ENCODE measurements around the gene ATP6V0B. TPM values are rescaled to one million over a fixed set of nuclear protein-coding genes. Genes with fewer than 3 reads are reported as not detected.

ATP6V0B gene
- total RNA-seq, 2 donors from 2014 or later = 108 to 154 TPM

DNA sequence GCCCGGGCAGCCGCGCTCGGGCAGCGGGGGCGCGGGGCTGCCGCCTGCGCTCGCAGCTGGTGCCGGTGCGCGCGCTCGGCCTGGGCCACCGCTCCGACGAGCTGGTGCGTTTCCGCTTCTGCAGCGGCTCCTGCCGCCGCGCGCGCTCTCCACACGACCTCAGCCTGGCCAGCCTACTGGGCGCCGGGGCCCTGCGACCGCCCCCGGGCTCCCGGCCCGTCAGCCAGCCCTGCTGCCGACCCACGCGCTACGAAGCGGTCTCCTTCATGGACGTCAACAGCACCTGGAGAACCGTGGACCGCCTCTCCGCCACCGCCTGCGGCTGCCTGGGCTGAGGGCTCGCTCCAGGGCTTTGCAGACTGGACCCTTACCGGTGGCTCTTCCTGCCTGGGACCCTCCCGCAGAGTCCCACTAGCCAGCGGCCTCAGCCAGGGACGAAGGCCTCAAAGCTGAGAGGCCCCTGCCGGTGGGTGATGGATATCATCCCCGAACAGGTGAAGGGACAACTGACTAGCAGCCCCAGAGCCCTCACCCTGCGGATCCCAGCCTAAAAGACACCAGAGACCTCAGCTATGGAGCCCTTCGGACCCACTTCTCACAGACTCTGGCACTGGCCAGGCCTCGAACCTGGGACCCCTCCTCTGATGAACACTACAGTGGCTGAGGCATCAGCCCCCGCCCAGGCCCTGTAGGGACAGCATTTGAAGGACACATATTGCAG, 38.2 kb upstream of the ATP6V0B start:
- Histone ChIP-seq H3K4me1 (peaks cover 0 to 37% of the 10 kb centered on the region in 2 donors), H3K36me3 (no peaks in the 10 kb centered on the region), H3K27me3 (peaks cover 0 to 3% of the 10 kb centered on the region in 2 donors), H3K9me3 (no peaks in the 10 kb centered on the region), H3K4me3 (peak overlapping the region; percentile 14 to 52), H3K27ac (no peak overlapping the region)
- TF ChIP-seq, protein P1, sequence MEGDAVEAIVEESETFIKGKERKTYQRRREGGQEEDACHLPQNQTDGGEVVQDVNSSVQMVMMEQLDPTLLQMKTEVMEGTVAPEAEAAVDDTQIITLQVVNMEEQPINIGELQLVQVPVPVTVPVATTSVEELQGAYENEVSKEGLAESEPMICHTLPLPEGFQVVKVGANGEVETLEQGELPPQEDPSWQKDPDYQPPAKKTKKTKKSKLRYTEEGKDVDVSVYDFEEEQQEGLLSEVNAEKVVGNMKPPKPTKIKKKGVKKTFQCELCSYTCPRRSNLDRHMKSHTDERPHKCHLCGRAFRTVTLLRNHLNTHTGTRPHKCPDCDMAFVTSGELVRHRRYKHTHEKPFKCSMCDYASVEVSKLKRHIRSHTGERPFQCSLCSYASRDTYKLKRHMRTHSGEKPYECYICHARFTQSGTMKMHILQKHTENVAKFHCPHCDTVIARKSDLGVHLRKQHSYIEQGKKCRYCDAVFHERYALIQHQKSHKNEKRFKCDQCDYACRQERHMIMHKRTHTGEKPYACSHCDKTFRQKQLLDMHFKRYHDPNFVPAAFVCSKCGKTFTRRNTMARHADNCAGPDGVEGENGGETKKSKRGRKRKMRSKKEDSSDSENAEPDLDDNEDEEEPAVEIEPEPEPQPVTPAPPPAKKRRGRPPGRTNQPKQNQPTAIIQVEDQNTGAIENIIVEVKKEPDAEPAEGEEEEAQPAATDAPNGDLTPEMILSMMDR (IDR thresholded peaks at IDR 0.05) = no peak
- no peak for DNase-seq (ENCODE audit: low spot score)

GRCh38 chr1:43937179-43937865, 37.4 kb upstream of the ATP6V0B start:
- DNase-seq (ENCODE audit: low spot score) = no peak
- H3K9me3 ChIP-seq = no peaks in the 10 kb centered on the region
- H3K4me1 ChIP-seq = peaks cover 0 to 37% of the 10 kb centered on the region in 2 donors
- TF ChIP-seq, protein P1 (IDR thresholded peaks at IDR 0.05) = no peak
- H3K27ac ChIP-seq = no peak overlapping the region
- no peaks in the 10 kb centered on the region for H3K36me3 ChIP-seq
- peaks cover 0 to 3% of the 10 kb centered on the region in 2 donors for H3K27me3 ChIP-seq
- H3K4me3 ChIP-seq = no peak overlapping the region

DNA sequence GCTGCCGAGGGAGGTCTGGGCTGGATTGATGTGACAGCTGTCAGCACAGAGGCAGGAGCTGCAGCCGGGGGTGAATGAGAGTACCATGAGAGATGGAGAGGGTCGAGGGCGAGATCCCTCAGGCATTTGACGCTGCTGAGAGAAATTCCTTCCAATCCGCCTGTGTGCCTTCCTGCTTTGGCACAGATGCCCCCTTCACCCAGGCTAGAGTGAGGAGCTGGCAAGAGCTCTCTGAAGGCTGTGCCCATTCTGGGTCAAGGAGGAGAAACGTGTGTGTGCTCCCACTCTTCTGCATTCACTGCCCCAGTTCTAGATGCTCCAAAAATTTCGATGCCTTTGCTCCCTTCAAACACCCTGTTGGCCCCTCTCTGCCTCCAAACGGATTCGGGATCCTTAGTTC, 36.4 kb upstream of the ATP6V0B start:
- H3K4me3 ChIP-seq = no peak overlapping the region

GRCh38 chr1:43938892-43939587, 35.7 kb upstream of the ATP6V0B start:
- H3K27ac ChIP-seq = no peak overlapping the region
- H3K4me3 ChIP-seq = no peak overlapping the region
- TF ChIP-seq, protein P1 (IDR thresholded peaks at IDR 0.05) = no peak
- H3K36me3 ChIP-seq = no peaks in the 10 kb centered on the region
- H3K4me1 ChIP-seq = peaks cover 0 to 24% of the 10 kb centered on the region in 2 donors
- no peaks in the 10 kb centered on the region for H3K9me3 ChIP-seq
- no peak for DNase-seq (ENCODE audit: low spot score)
- no peaks in the 10 kb centered on the region for H3K27me3 ChIP-seq

More for the DNA sequence above, 36.4 kb upstream of the ATP6V0B start:
- no peak overlapping the region for H3K27ac ChIP-seq
- no peaks in the 10 kb centered on the region for H3K9me3 ChIP-seq
- no peaks in the 10 kb centered on the region for H3K36me3 ChIP-seq
- DNase-seq (ENCODE audit: low spot score) = no peak
- H3K4me1 ChIP-seq = peaks cover 0 to 31% of the 10 kb centered on the region in 2 donors
- H3K27me3 ChIP-seq = peaks cover 0 to 3% of the 10 kb centered on the region in 2 donors
- TF ChIP-seq, protein P1 (IDR thresholded peaks at IDR 0.05) = no peak

- DNase-seq (ENCODE audit: low spot score) = no peak
- H3K27ac ChIP-seq = no peak overlapping the region
Observed at GRCh38 chr1:43942411-43942810, 32.3 kb upstream of the ATP6V0B start.

More at GRCh38 chr1:43942411-43942810, 32.3 kb upstream of the ATP6V0B start:
- no peaks in the 10 kb centered on the region for H3K36me3 ChIP-seq
- TF ChIP-seq, protein P1 (IDR thresholded peaks at IDR 0.05) = no peak
- H3K4me3 ChIP-seq = no peak overlapping the region
- no peaks in the 10 kb centered on the region for H3K27me3 ChIP-seq
- no peaks in the 10 kb centered on the region for H3K9me3 ChIP-seq
- H3K4me1 ChIP-seq = peaks cover 0 to 22% of the 10 kb centered on the region in 2 donors

Data from right atrium auricular region (tissue), 2 donors.